Measurements from ENCODE around the gene SPPL3. TPM values are rescaled to one million over a fixed set of nuclear protein-coding genes. Genes with fewer than 3 reads are reported as not detected.

The SPPL3 gene
- total RNA-seq, 1 donor from 2014 or later: 40.3 TPM

DNA sequence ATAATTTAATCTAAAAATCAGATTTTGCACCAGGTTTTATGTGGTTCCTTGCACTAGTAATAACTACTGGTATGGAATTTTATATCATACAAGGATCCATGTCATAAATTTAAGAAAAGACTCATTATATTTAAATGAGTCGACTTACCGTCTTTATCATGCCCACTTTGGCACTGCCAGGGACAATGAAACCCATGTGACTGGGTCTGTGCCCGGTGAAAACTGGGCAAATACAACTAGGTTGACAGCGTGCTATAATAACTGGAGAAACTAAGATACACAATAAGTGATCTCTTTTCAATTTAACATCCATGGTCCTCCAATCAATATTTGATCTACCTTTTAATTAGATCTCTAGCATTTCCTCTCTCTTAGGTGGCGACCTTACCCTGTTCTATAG is 114.0 kb downstream of the SPPL3 start:
- DNase-seq: no peak
- H3K36me3 Mint-ChIP-seq (ENCODE audit: low read depth): peaks cover 51% of the 10 kb centered on the region
- no peaks in the 10 kb centered on the region for H3K9me3 Mint-ChIP-seq
- H3K4me3 Mint-ChIP-seq: no peak overlapping the region
- ChIA-PET POLR2A (no interaction called here), CTCF (no interaction called here)
- no peak for ATAC-seq (ENCODE audit: low read depth)
- H3K27me3 Mint-ChIP-seq: no peaks in the 10 kb centered on the region
- intact Hi-C loops (cut with micrococcal nuclease): no loop called here
- H3K4me1 Mint-ChIP-seq: peaks cover 23% of the 10 kb centered on the region
- H3K27ac Mint-ChIP-seq: no peak overlapping the region
- no peak for TF ChIP-seq CTCF (IDR thresholded peaks at IDR 0.05)

DNA sequence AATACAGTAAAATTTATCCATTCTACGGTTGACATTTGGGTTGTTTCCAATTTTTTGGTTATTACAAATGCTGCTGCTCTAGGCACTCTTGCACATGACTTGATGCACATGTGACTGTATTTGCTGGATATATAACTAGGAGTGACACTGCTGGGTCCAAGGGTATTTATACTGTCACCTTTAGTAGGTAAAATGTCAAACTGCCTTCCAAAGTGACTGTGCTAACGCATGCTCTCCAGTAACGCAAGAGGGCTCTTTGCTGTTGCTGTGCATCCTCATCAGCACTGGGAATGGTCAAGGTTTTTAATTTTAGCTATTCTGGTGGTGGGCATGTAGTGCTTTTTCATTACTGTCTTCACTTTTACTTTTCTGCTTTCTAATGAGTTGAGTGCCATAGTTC is 116.3 kb downstream of the SPPL3 start:
- no peaks in the 10 kb centered on the region for H3K9me3 Mint-ChIP-seq
- DNase-seq: no peak
- H3K27ac Mint-ChIP-seq: no peak overlapping the region
- CTCF ChIA-PET: no interaction called here
- no peak overlapping the region for H3K4me3 Mint-ChIP-seq
- intact Hi-C loops (cut with micrococcal nuclease): no loop called here
- no peaks in the 10 kb centered on the region for H3K27me3 Mint-ChIP-seq
- no peak for ATAC-seq (ENCODE audit: low read depth)
- no peak for TF ChIP-seq CTCF (IDR thresholded peaks at IDR 0.05)
- peaks cover 60% of the 10 kb centered on the region for H3K36me3 Mint-ChIP-seq (ENCODE audit: low read depth)
- peaks cover 20% of the 10 kb centered on the region for H3K4me1 Mint-ChIP-seq
- POLR2A ChIA-PET: no interaction called here

DNA sequence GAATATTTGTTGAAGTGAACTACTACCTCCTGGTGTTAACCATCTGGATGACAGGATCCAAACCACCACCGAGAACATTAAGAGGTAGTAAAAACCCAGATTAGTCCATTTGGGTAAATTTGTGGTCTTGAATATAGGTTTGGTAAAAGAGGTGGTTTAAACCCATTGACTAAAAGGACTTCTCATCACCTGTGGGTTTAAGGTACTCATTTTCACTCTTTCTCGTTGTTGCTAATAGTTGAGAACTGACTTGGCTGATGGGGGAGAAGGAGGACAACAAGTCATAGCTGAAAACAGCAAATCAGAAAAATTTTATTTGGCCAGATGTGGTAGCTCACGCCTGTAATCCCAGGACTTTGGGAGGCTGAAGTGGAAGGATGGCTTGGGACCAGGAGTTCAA is 119.4 kb downstream of the SPPL3 start:
- TF ChIP-seq CTCF (IDR thresholded peaks at IDR 0.05): no peak
- POLR2A ChIA-PET: no interaction called here
- intact Hi-C loops (cut with micrococcal nuclease): no loop called here
- CTCF ChIA-PET: interaction anchor here (1.3 to 1.6 kb wide), 2 partner anchors 16 to 187 kb away, joined by 3 to 4 read pairs; no protein-coding TSS in a partner anchor
- DNase-seq (no peak), ATAC-seq (ENCODE audit: low read depth) (no peak)
- H3K4me1 Mint-ChIP-seq: peaks cover 13% of the 10 kb centered on the region
- peaks cover 59% of the 10 kb centered on the region for H3K36me3 Mint-ChIP-seq (ENCODE audit: low read depth)
- H3K27me3 Mint-ChIP-seq: no peaks in the 10 kb centered on the region
- H3K27ac Mint-ChIP-seq: no peak overlapping the region
- no peaks in the 10 kb centered on the region for H3K9me3 Mint-ChIP-seq
- no peak overlapping the region for H3K4me3 Mint-ChIP-seq

GRCh38 chr12:120783197-120783596 is 121.0 kb downstream of the SPPL3 start:
- Mint-ChIP-seq H3K36me3 (ENCODE audit: low read depth) (peaks cover 60% of the 10 kb centered on the region), H3K4me1 (peaks cover 4% of the 10 kb centered on the region), H3K4me3 (no peak overlapping the region), H3K9me3 (no peaks in the 10 kb centered on the region), H3K27me3 (no peaks in the 10 kb centered on the region), H3K27ac (no peak overlapping the region)
- POLR2A ChIA-PET: no interaction called here
- DNase-seq (no peak), ATAC-seq (ENCODE audit: low read depth) (no peak)
- CTCF ChIA-PET: interaction anchor here (1.0 kb wide), 1 partner anchor 202 kb away, joined by 3 read pairs; the partner anchor contains the start of gene POP5
- no peak for TF ChIP-seq CTCF (IDR thresholded peaks at IDR 0.05)
- intact Hi-C loops (cut with micrococcal nuclease): no loop called here

DNA sequence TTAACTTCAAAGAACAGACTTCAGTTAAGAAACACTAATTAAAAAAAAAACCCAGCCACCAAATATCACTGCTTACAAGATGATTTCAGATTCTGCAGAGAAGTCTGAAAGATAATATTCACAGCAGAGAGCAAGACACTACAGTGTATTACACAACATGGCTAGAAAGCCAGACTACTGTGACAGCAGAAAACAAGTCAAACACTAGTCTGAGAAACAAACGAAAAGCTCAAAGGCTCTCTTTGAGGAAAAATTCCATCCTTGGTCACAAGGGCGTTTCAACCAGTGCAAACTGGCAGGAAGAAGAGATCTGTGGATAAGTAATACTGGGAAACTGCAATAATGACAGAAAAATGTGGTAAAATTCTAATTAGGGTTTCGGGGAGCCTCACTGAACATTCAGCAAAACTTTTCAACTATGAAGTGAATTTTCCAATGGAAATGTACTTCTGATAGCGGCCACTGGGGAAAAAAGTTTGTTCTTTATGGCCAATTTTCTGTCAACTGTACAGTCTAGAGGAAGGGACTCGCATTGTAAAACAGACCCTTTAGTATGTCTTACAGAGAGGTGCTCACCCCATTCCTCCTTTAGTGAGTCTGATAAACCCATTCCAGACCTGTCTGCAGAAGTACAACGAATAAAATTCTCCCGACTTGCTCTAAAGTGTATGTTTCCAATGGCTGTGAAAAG is 128.2 kb downstream of the SPPL3 start:
- ChIA-PET POLR2A (no interaction called here), CTCF (no interaction called here)
- no peaks in the 10 kb centered on the region for H3K27me3 Mint-ChIP-seq
- H3K4me1 Mint-ChIP-seq: no peaks in the 10 kb centered on the region
- no peaks in the 10 kb centered on the region for H3K9me3 Mint-ChIP-seq
- no peak overlapping the region for H3K4me3 Mint-ChIP-seq
- DNase-seq (no peak), ATAC-seq (ENCODE audit: low read depth) (no peak)
- intact Hi-C loops (cut with micrococcal nuclease): no loop called here
- H3K36me3 Mint-ChIP-seq (ENCODE audit: low read depth): peaks cover 68% of the 10 kb centered on the region
- H3K27ac Mint-ChIP-seq: no peak overlapping the region
- TF ChIP-seq CTCF (IDR thresholded peaks at IDR 0.05): no peak
